Measurements from ENCODE around the gene PDIA5.

DNA sequence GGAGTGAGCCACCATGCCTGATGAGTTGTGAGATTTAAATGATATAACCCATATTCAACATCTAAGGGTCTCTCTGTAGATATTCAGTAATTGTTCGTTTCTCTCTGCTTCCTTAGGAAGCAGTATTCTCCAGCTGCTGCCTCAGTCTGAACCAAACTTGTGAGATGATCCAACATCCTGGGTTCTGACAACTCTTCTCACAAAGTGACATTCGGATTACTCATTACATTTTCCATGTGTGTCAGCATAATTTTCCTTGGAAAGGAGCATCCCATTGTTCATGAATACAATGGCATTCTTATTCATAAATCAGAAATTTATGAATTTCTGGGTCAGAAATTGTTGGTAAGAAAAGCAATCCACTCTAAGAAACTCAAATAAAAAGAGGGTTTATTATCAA, 119.9 kb downstream of the PDIA5 start:
- TF ChIP-seq, protein P1, sequence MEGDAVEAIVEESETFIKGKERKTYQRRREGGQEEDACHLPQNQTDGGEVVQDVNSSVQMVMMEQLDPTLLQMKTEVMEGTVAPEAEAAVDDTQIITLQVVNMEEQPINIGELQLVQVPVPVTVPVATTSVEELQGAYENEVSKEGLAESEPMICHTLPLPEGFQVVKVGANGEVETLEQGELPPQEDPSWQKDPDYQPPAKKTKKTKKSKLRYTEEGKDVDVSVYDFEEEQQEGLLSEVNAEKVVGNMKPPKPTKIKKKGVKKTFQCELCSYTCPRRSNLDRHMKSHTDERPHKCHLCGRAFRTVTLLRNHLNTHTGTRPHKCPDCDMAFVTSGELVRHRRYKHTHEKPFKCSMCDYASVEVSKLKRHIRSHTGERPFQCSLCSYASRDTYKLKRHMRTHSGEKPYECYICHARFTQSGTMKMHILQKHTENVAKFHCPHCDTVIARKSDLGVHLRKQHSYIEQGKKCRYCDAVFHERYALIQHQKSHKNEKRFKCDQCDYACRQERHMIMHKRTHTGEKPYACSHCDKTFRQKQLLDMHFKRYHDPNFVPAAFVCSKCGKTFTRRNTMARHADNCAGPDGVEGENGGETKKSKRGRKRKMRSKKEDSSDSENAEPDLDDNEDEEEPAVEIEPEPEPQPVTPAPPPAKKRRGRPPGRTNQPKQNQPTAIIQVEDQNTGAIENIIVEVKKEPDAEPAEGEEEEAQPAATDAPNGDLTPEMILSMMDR (conservative IDR thresholded peaks at IDR 0.05), result no peak
- no peak for TF ChIP-seq ZFX (IDR thresholded peaks at IDR 0.05)
